Lung microvascular endothelial cell (primary cell): ENCODE data around the gene PPP6R2. TPM values are rescaled to one million over a fixed set of nuclear protein-coding genes. Genes with fewer than 3 reads are reported as not detected.
"Not testable (repeated sequence)": the region's sequence is repeated elsewhere in the genome, so short reads cannot be mapped to it uniquely, and the experiment has no call there.

Experiments used
- DNase-seq, 2 donors: peaks; one replicate each; pipeline versions ENCODE4 v3.0.0 to v3.0.0-alpha.2; 2010; ENCODE audit warnings: low read depth in 2 of 2
- total RNA-seq: library from RNA; depleted of rRNA; stranded (reverse); fragments of >200 nt; gene quantifications from 2 replicates; pipeline ENCODE4 v1.2.1, GENCODE V29; 2014

Gene PPP6R2
- total RNA-seq, 1 donor from 2014 or later, result 37.7 TPM

DNA sequence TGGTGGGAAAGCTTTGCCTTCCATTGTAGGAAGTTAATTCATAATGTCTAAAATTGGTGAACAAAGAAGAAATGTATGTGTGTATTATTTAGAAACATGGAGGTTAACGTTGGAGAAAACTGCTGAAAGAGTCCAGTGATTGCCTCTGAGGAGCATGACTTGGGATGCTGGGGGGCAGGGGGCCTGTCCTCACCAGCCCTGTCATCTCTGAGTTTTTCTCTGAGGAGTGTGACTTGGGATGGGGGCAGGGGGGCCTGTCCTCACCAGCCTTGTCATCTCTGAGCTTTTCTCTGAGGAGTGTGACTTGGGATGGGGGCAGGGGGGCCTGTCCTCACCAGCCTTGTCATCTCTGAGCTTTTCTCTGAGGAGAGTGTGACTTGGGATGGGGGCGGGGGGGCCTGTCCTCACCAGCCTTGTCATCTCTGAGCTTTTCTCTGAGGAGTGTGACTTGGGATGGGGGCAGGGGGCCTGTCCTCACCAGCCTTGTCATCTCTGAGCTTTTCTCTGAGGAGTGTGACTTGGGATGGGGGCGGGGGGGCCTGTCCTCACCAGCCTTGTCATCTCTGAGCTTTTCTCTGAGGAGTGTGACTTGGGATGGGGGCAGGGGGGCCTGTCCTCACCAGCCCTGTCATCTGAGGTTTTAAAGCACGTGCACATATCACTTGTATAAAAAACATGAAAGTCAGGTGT is 54.4 kb downstream of the PPP6R2 start:
- DNase-seq, result not testable (repeated sequence)

- no peak for DNase-seq
Measured at GRCh38 chr22:50398831-50399648, 55.9 kb downstream of the PPP6R2 start.

DNA sequence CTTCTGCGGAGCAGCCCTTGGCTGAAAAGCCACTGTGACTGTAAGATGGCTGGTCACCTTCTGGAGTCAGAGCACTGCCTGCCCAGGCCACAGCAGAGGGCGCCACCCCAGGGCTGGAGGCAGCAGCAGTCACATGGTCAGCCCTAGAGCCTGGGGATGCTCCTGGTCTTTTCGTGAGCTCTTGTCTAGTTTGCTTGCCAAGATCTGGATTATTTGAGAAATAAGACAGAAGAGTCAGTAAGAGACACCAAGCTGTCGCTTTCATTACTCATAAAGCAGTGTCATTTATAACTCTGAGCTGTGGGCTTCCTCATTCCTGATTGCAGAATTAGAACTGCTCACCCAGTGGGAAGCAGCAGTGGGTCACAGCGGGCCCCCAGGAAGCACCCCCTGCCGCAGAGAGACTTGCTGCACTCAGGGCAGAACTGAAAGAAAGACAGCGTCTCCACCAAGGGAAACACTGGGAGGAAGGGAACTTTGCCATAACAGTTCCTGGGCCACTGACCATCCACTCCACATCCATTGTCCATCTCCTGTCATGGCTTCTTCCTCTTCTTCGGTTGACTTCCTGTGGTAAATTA is 56.7 kb downstream of the PPP6R2 start:
- peak; percentile 37 to 68 for DNase-seq

- no peak for DNase-seq
Measured at GRCh38 chr22:50400406-50400805, 57.3 kb downstream of the PPP6R2 start.

GRCh38 chr22:50400931-50401330 is 57.8 kb downstream of the PPP6R2 start:
- DNase-seq, result no peak

- DNase-seq, result no peak
Measured at GRCh38 chr22:50401907-50402306, 58.8 kb downstream of the PPP6R2 start.

DNA sequence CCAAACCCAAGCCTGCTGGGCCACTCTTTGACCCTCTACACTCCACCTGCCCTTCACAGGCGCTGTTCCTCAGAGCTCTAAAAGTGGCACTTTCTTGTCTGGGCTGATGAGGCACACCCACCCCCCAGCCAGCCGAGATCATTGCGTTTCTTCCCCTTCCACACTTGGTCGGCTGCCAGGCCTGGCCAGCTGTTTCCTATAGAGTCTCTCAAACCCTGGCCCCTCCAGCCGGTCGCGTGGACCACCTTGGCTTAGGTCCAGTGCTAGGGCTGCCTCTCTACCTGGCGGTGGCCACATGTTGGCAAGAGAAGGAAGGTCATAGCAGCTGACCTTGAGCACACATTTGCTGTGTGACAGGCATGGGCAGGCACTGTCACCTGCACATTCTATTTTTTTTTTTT is 60.6 kb downstream of the PPP6R2 start:
- peak; percentile 84 to 87 for DNase-seq

GRCh38 chr22:50406416-50407170 is 63.5 kb downstream of the PPP6R2 start:
- no peak for DNase-seq

DNA sequence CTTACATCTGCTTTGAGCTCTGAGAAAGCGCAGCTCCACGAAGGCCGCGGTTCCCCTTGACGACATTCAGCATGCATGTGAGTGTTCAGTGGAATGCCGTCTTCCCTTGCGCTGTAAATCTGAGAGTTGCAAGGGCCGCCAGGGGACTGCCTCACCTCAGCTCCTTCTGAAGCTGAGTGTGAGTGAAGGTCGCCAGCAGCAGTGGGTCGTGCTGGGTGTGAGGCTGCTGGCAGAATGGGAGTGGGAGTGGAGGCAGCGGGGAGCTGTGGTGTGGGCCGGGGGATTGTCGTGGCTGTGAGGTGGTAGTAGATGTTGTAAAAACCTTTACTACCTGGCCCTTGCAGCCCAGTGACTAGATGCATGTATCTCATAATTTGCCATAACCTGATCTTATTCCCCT is 65.2 kb downstream of the PPP6R2 start:
- no peak for DNase-seq

DNA sequence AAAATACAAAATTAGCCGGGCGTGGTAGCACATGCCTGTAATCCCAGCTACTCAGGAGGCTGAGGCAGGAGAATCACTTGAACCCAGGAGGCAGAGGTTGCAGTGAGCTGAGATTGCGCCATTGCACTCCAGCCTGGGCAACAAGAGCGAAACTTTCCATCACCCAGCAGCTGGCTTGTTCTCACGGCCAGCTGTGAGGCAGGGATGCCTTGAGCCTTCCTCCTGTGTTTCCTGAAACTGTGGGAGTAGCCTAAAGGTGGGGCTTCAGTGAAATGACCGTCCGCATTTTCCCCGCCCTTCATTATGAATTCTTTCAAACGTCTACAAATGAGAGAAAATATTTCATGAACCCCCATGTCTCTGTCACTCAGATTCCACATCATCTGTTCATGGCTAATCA is 65.8 kb downstream of the PPP6R2 start:
- DNase-seq, result not testable (repeated sequence)

DNA sequence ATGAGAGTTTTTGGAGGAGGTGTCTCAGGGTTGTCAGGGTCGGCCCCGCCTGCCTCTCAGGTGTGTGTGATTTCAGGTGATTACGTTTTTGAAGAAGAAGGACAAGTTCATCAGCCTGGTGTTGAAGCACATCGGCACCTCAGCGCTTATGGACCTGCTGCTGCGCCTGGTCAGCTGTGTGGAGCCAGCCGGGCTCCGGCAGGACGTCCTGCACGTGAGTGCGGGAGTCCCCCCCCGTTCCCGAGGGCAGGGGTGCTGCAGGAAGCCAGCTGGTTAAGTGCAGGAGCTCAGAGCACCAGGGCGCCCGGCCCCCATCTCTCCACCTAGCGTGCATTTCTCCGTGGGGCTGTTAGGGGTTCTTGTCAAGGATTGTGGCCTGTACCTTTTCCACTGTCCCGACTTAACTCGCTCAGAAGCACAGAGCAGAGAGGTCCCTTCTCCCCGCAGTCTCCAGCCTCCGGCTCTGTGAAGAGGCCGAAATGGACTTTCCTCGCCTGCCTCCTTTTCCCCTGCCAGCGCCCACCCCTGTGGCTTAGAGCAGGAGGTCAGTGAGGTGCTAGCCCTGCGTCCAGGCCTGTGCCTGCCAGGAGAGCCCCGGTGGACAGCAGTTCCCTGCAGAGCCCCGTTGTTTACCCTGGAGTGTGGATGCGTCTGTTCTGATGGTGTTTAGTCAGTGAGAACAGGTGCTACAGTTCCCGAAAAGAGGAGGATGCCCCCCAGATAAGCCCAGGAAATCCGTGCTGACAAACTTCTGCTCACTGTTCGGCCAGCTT is 71.5 kb downstream of the PPP6R2 start:
- no peak for DNase-seq

GRCh38 chr22:50415426-50415825 is 72.3 kb downstream of the PPP6R2 start:
- DNase-seq, result no peak

- no peak for DNase-seq
Measured at GRCh38 chr22:50416996-50417395, 73.9 kb downstream of the PPP6R2 start.

DNA sequence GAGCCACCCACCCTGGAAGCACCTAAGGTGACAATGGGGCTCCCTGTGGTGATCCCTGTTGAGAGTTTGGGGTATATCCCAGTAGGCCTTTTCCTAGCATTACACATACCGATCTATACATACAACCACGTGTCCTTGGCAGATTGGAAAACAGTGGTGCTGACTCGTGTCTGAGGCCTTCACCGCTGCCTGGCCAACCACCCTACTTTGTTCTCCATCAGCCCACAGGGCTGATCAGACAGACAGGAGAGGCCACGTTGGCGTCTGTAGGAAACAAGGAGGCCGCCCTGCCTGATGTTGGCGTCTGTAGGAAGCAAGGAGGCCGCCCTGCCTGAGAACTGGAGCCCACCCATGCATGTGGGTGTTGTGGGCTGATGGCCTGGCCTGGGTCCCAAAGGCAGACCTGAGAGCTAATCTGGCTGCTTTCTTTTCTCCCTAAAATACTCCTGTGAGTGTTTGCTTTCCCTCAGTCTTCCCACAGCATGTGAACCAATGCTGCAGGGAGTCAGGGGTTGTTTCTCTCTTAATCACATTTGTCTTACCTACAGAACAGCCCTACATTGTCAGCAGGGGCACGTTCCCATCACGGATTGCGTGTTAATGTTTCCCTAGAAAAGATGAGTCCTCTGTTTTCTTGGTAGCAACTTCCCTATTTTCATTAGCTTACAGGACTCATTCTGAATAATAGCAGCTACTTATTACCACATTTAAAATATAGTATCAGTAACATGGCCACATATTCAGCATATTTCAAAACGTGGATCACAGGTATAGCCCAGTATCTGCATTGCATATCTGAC is 74.5 kb downstream of the PPP6R2 start:
- no peak for DNase-seq

GRCh38 chr22:50418624-50419023 is 75.5 kb downstream of the PPP6R2 start:
- no peak for DNase-seq

DNA sequence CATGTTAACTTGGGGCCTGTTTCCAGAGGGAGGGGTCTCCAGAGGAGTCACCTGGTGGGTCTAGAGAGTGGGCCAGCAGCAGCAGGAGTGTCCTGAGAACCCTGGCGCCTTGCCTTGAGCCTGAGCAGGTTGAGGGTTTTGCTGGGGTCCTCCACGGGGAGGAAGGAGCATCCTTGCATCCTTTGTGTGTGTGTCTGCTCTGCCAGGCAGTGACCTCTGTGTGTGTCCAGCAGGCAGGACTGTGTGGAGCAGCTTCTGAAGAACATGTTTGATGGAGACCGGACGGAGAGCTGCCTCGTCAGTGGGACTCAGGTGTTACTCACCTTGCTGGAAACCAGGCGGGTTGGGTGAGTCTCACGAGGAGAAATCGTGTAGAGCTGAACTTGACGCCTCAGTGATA is 76.0 kb downstream of the PPP6R2 start:
- DNase-seq, result no peak

DNA sequence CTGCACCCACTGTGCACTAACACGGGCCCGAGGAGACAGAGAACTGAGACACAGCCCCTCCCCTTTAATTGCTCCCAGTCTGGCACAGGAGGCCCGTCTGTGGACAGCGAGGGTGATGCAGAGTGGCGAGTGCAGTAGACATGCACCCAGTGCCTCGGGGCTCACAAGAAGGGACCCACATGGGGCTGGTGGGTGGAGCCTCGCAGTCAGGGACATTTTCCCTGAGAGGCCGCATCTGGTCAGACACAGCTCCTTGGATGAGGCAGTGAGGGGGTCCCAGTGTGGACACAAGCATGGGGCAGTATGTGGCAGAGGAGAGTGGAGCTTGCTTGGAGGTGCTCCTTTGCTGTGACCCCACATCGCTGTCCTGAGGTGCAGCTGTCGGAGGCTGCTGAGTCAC is 76.9 kb downstream of the PPP6R2 start:
- no peak for DNase-seq

- no peak for DNase-seq
Measured at GRCh38 chr22:50420581-50420980, 77.5 kb downstream of the PPP6R2 start.

- no peak for DNase-seq
Measured at GRCh38 chr22:50422046-50422445, 78.9 kb downstream of the PPP6R2 start.
